Progenitor cell of endocrine pancreas (in vitro differentiated cells): ENCODE results near the gene IRGC. TPM values are rescaled to one million over a fixed set of nuclear protein-coding genes. Genes with fewer than 3 reads are reported as not detected.

Experiments used
- DNase-seq: peaks from one replicate; pipeline ENCODE4 v3.0.0; 2021; ENCODE audit warnings: low spot score; ENCODE audit not compliant: unreplicated experiment
- H3K27ac Mint-ChIP-seq: 2 replicates; pipeline ENCODE4 v1.8.0; 2021; ENCODE audit warnings: mild to moderate bottlenecking, moderate library complexity, mixed read lengths
- H3K27me3 Mint-ChIP-seq: 2 replicates; pipeline ENCODE4 v1.8.0; 2021; ENCODE audit warnings: mixed read lengths
- H3K36me3 Mint-ChIP-seq: 2 replicates; pipeline ENCODE4 v1.8.0; 2022; ENCODE audit warnings: mixed read lengths; ENCODE audit not compliant: insufficient read depth
- H3K4me1 Mint-ChIP-seq: 2 replicates; pipeline ENCODE4 v1.8.0; 2021; ENCODE audit warnings: low read depth, mixed read lengths
- H3K4me3 Mint-ChIP-seq: 2 replicates; pipeline ENCODE4 v1.8.0; 2021; ENCODE audit warnings: low read depth, mild to moderate bottlenecking, moderate library complexity, mixed read lengths
- H3K9me3 Mint-ChIP-seq: 2 replicates; pipeline ENCODE4 v1.8.0; 2021; ENCODE audit warnings: low read depth, mixed read lengths
- total RNA-seq: library from RNA; stranded (reverse); gene quantifications from 2 replicates; pipeline ENCODE4 v1.2.1, GENCODE V29; 2021
- TF ChIP-seq, protein P1 (sequence below): fragments of 200-600 bp; sonication (generic); IDR thresholded peaks from one replicate; pipeline ENCODE4 v1.5.0; 2021; ENCODE audit warnings: antibody characterized with exemption, mild to moderate bottlenecking; ENCODE audit not compliant: unreplicated experiment

Gene IRGC
- total RNA-seq, 1 donor from 2014 or later = not detected

DNA sequence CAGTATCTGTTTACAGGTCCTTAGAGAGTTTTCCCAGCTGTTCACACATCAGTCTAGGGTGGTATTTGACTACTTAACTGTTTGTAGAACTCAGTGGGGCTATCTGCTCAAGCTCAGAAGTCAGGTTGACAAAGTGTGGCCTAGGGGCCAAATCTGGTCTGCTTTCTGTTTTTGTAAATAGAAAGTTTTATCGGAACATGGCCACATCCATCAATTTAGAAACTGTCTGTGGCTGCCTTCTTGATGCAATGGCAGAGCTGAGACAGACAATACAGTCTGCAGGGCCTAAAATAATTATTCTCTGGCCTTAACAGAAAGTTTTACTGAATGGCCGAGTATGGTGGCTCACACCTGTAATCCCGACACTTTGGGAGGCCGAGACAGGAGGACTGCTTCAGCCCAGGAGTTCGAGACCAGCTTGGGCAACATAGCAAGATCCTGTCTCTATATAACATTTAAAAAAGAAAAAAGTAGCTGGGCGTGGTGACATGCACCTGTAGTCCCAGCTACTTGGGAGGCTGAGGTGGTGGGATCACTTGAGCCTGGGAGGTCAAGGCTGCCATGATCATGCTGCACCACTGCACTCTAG, 36.5 kb downstream of the IRGC start:
- no peak for DNase-seq
- Mint-ChIP-seq H3K27ac (no peak overlapping the region), H3K36me3 (peaks cover 18% of the 10 kb centered on the region)

DNA sequence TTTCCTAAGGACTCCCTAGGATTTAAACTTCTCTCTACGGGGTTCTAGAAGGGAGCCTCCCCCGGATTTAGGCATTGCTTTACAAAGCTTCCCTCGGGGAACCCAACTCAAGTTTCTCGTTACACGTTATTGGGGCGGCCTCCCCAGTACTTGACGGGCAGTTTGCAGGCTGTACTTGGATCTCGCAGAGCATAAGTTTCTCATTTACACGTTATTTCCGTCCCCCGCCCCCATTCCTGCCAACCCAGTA, 38.3 kb downstream of the IRGC start:
- Mint-ChIP-seq H3K27me3 (no peaks in the 10 kb centered on the region), H3K4me1 (peaks cover 14% of the 10 kb centered on the region), H3K9me3 (no peaks in the 10 kb centered on the region), H3K36me3 (peaks cover 9% of the 10 kb centered on the region), H3K4me3 (peak overlapping the region; percentile 98), H3K27ac (peak overlapping the region; percentile 89)
- no peak for DNase-seq
- TF ChIP-seq, protein P1, sequence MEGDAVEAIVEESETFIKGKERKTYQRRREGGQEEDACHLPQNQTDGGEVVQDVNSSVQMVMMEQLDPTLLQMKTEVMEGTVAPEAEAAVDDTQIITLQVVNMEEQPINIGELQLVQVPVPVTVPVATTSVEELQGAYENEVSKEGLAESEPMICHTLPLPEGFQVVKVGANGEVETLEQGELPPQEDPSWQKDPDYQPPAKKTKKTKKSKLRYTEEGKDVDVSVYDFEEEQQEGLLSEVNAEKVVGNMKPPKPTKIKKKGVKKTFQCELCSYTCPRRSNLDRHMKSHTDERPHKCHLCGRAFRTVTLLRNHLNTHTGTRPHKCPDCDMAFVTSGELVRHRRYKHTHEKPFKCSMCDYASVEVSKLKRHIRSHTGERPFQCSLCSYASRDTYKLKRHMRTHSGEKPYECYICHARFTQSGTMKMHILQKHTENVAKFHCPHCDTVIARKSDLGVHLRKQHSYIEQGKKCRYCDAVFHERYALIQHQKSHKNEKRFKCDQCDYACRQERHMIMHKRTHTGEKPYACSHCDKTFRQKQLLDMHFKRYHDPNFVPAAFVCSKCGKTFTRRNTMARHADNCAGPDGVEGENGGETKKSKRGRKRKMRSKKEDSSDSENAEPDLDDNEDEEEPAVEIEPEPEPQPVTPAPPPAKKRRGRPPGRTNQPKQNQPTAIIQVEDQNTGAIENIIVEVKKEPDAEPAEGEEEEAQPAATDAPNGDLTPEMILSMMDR = no peak

More for the DNA sequence above, 36.5 kb downstream of the IRGC start:
- peaks cover 14% of the 10 kb centered on the region for H3K4me1 Mint-ChIP-seq
- H3K4me3 Mint-ChIP-seq = no peak overlapping the region
- H3K27me3 Mint-ChIP-seq = no peaks in the 10 kb centered on the region
- no peaks in the 10 kb centered on the region for H3K9me3 Mint-ChIP-seq
- TF ChIP-seq, protein P1 = no peak

DNA sequence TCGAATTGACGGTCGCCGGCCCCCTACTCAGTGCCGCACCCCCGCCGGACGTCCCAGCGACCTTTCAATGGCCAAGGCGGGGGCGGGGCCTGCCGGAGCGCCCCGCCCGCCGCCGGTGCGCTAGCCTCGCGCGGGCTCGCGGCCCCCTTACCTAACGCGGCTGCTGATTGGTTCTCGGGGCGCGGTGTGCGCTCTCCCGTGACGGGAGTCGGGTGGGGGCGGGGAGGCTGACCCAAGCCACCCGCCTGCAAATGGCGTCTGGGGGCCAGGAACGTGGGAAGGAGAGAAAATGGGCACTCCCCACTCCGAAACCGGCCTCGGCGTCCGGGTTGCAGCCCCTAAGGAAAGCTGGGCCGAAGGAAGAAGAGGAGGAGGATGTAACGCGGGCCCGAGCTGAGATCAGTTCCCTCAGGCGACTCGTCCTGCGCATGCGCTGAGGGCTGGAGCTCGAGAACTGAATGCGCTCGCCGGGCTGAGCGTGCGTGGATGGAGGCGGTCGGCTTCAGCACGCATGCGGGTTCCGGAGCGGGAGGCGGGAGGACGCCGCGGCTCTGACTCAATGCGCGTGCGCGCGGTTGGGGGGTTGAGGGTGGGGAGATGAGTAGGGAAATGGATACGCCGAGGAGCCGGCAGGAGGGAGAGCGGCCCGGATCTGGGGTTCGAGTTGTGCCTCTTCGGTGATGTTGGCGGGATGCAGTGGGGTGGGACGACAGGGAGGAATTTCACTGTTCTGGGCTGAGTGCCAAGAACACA, 38.8 kb downstream of the IRGC start, which contains the start of gene SMG9:
Gene SMG9 (minus strand): TSS at position 460 of the 753 bp plus-strand sequence. CDS start 4,221 bp downstream, outside the sequence.
- peak within 1 kb of the TSS; percentile 99 for H3K27ac Mint-ChIP-seq
- H3K36me3 Mint-ChIP-seq = peaks cover 9% of the 10 kb centered on the region
- TF ChIP-seq, protein P1 = no peak
- H3K9me3 Mint-ChIP-seq = no peaks in the 10 kb centered on the region
- H3K27me3 Mint-ChIP-seq = no peaks in the 10 kb centered on the region
- H3K4me1 Mint-ChIP-seq = peaks cover 14% of the 10 kb centered on the region
- DNase-seq = peak; percentile 98
- peak within 1 kb of the TSS; percentile 98 for H3K4me3 Mint-ChIP-seq

GRCh38 chr19:43755256-43755801, 39.5 kb downstream of the IRGC start:
- Mint-ChIP-seq H3K36me3 (peaks cover 4% of the 10 kb centered on the region), H3K4me1 (peaks cover 14% of the 10 kb centered on the region), H3K27me3 (no peaks in the 10 kb centered on the region), H3K9me3 (no peaks in the 10 kb centered on the region), H3K4me3 (peak overlapping the region; percentile 98), H3K27ac (peak overlapping the region; percentile 99)
- TF ChIP-seq, protein P1 = no peak
- peak; percentile 55 for DNase-seq

GRCh38 chr19:43759515-43759914, 43.6 kb downstream of the IRGC start:
- H3K4me1 Mint-ChIP-seq = peaks cover 4% of the 10 kb centered on the region
- TF ChIP-seq, protein P1 = peak; percentile 19
- no peak overlapping the region for H3K4me3 Mint-ChIP-seq
- H3K27me3 Mint-ChIP-seq = peaks cover 4% of the 10 kb centered on the region
- DNase-seq = no peak
- no peak overlapping the region for H3K27ac Mint-ChIP-seq
- H3K36me3 Mint-ChIP-seq = no peaks in the 10 kb centered on the region
- no peaks in the 10 kb centered on the region for H3K9me3 Mint-ChIP-seq
